ENCODE results near the gene MTG2. TPM values are rescaled to one million over a fixed set of nuclear protein-coding genes. Genes with fewer than 3 reads are reported as not detected.

The MTG2 gene
- total and polyA plus RNA-seq, 2 of the 13 experiments (the other 11 are each of a cell fraction or from before 2014, with no cell fraction given) = 20.4 to 37.8 TPM

GRCh38 chr20:62219992-62220665 is 37.3 kb downstream of the MTG2 start, which contains the start of gene HRH3 (continued):
- TF ChIP-seq IKZF4 (CRISPR knock-in tag; IDR thresholded peaks at IDR 0.05; ENCODE audit: borderline replicate concordance, low read depth, not compliant biosample characterization) = peak; percentile 82
- TF ChIP-seq EEA1 (CRISPR knock-in tag; IDR thresholded peaks at IDR 0.05; ENCODE audit: borderline replicate concordance) = peak; percentile 74
- no peak for TF ChIP-seq ZBTB39 (CRISPR knock-in tag; IDR thresholded peaks at IDR 0.05)
- TF ChIP-seq HNF4G (IDR thresholded peaks at IDR 0.05; ENCODE audit: borderline replicate concordance, low read depth, low read length) = no peak
- TF ChIP-seq HNF4G (CRISPR knock-in tag; IDR thresholded peaks at IDR 0.05; ENCODE audit: borderline replicate concordance, low read depth) = no peak
- TF ChIP-seq IKZF5 (CRISPR knock-in tag; IDR thresholded peaks at IDR 0.05) = no peak; the same call in 1 of the 2 replicates
- TF ChIP-seq FOXK2 (IDR thresholded peaks at IDR 0.05) = no peak
- TF ChIP-seq SETDB1 (CRISPR knock-in tag; IDR thresholded peaks at IDR 0.05; ENCODE audit: borderline replicate concordance) = no peak
- TF ChIP-seq ZBTB1 (CRISPR knock-in tag; IDR thresholded peaks at IDR 0.05; ENCODE audit: borderline replicate concordance) = no peak
- peak; percentile 86 for TF ChIP-seq ZNF274 (CRISPR knock-in tag; IDR thresholded peaks at IDR 0.05)
- peak; percentile 56; the same call in 1 of the 2 replicates for TF ChIP-seq ESRRA (CRISPR knock-in tag; IDR thresholded peaks at IDR 0.05; ENCODE audit: low read depth)
- TF ChIP-seq ZBTB49 (CRISPR knock-in tag; IDR thresholded peaks at IDR 0.05; ENCODE audit: borderline replicate concordance) = peak; percentile 76; the same call in 1 of the 2 replicates
- TF ChIP-seq CENPT (CRISPR knock-in tag; IDR thresholded peaks at IDR 0.05; ENCODE audit: low read depth) = no peak
- no peak for TF ChIP-seq RBAK (CRISPR knock-in tag; IDR thresholded peaks at IDR 0.05)
- peak; percentile 75 for TF ChIP-seq ZNF281 (CRISPR knock-in tag; IDR thresholded peaks at IDR 0.05; ENCODE audit: borderline replicate concordance)
- TF ChIP-seq PLRG1 (conservative IDR thresholded peaks at IDR 0.05) = no peak
- TF ChIP-seq ATM (IDR thresholded peaks at IDR 0.05; ENCODE audit: borderline replicate concordance) = no peak
- no peak for TF ChIP-seq IRF1 (CRISPR knock-in tag; IDR thresholded peaks at IDR 0.05; ENCODE audit: low read depth)
- no peak for TF ChIP-seq YY1 (IDR thresholded peaks at IDR 0.05; ENCODE audit: insufficient read depth, insufficient replicate concordance, low read depth, low read length)

Data from HepG2 (cell line).